BLaER1 (cell line): ENCODE data around the gene DOC2A.

ENCODE experiments used
- H3K27ac ChIP-seq: shearing (Covaris generic); formaldehyde crosslinking; 2 replicates; pipeline ENCODE4 v1.8.1; 2022
- H3K27me3 ChIP-seq: shearing (Covaris generic); formaldehyde crosslinking; 2 replicates; pipeline ENCODE4 v1.8.1; 2022
- H3K36me3 ChIP-seq: shearing (Covaris generic); formaldehyde crosslinking; 2 replicates; pipeline ENCODE4 v1.8.1; 2022
- H3K4me1 ChIP-seq: shearing (Covaris generic); formaldehyde crosslinking; 2 replicates; pipeline ENCODE4 v1.8.1; 2022
- H3K4me2 ChIP-seq: shearing (Covaris generic); formaldehyde crosslinking; 2 replicates; pipeline ENCODE4 v1.8.1; 2022
- H3K4me3 ChIP-seq: shearing (Covaris generic); formaldehyde crosslinking; 2 replicates; pipeline ENCODE4 v1.8.1; 2022
- H3K9ac ChIP-seq: shearing (Covaris generic); formaldehyde crosslinking; 2 replicates; pipeline ENCODE4 v1.8.1; 2022
- H3K9me3 ChIP-seq: shearing (Covaris generic); formaldehyde crosslinking; 2 replicates; pipeline ENCODE4 v1.8.1; 2022
- H4K20me1 ChIP-seq: shearing (Covaris generic); formaldehyde crosslinking; 2 replicates; pipeline ENCODE4 v1.8.1; 2022
- Cebpa-rat ChIP-seq: shearing (Covaris generic); IDR thresholded peaks from 2 replicates; pipeline ENCODE4 v1.8.1; 2022

The DOC2A gene

DNA sequence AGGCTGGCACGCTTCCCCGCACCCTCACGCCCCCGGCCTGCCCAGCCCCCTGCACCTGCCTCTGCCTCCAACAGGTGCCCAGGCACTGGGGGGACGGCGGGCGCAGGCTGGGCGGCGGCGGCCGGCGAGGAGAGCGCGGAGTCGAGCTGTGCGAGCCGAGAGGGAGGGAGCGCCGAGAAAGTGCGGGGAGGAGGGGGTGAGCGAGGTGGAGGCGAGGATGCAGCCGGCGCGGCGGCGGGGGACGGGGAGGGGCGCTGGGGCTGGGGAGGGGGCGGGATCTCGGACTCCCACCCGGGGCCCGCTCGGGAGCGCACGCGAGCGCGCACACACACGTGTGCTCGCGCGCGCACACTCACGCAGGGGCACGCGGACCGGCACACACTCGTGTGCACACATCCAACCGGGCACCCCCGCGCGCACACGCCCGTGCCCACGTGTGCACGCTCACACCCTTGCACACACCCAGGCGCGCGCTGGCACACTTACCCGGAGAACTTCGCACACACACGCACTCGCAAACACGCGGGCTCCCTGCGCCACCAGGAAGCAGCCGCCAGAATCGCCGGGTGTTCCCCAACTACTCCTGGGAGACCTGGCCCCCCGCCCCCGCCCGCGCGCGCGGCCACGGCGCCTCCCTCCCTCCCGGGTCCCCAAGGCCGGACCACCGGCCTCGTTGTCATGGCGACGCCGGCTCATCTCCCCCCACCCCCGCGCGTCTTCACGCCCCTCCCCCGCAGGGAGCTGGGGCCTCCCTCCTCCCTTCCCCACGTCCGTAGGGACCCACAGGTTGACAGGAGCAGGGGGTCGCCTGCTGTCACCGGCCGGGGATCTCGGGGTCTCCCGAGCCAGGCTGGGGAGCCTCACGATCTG lies at the start of gene DOC2A:
TSS of gene DOC2A (minus strand) at position 184 of the 870 bp plus-strand sequence. CDS start 805 bp downstream, outside the sequence.
- Histone ChIP-seq H3K9me3 (no peaks in the 10 kb centered on the region), H3K4me3 (peak within 1 kb of the TSS; percentile 72), H3K27me3 (no peaks in the 10 kb centered on the region), H3K4me2 (peak within 1 kb of the TSS; percentile 99), H4K20me1 (no peaks in the 10 kb centered on the region), H3K9ac (peak within 1 kb of the TSS; percentile 77), H3K4me1 (peaks cover 57% of the 10 kb centered on the region), H3K36me3 (peaks cover 24% of the 10 kb centered on the region), H3K27ac (peak within 1 kb of the TSS; percentile 75)
- TF ChIP-seq Cebpa-rat: no peak

DNA sequence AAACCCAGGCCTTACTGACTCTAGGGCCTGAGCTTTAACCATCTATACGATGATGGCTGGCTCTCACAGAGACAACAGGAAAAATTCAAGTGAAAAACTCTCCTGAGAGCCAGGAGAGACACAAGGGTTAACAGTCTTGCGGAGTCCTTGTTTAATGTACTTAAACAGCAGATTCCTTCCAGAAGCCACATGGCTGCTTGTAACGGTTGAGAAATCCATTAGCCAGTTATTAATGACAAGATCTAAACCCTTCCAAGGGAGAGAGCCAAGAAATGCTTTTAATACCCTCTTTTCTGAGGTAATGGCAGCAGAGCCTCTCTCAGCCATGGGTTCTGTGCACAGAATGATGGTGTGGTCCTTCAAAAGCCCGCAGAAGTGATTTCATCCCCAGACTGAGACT lies 49.5 kb upstream of the DOC2A start:
- no peaks in the 10 kb centered on the region for H3K9me3 ChIP-seq
- no peak overlapping the region for H3K27ac ChIP-seq
- H3K4me1 ChIP-seq: peaks cover 33% of the 10 kb centered on the region
- no peak overlapping the region for H3K4me3 ChIP-seq
- H3K27me3 ChIP-seq: no peaks in the 10 kb centered on the region
- H3K9ac ChIP-seq: no peak overlapping the region
- H3K36me3 ChIP-seq: peaks cover 6% of the 10 kb centered on the region; the same call in 1 of the 2 replicates
- no peaks in the 10 kb centered on the region for H4K20me1 ChIP-seq
- no peak for TF ChIP-seq Cebpa-rat
- H3K4me2 ChIP-seq: peak overlapping the region; percentile 45

- no peak overlapping the region for H3K4me3 ChIP-seq
- H3K36me3 ChIP-seq: peaks cover 5% of the 10 kb centered on the region; the same call in 1 of the 2 replicates
- H3K4me2 ChIP-seq: peak overlapping the region; percentile 11
- no peaks in the 10 kb centered on the region for H4K20me1 ChIP-seq
- peaks cover 35% of the 10 kb centered on the region for H3K4me1 ChIP-seq
- H3K9me3 ChIP-seq: no peaks in the 10 kb centered on the region
- no peak overlapping the region for H3K27ac ChIP-seq
- H3K27me3 ChIP-seq: no peaks in the 10 kb centered on the region
- TF ChIP-seq Cebpa-rat: no peak
- no peak overlapping the region for H3K9ac ChIP-seq
Measured at GRCh38 chr16:30054959-30055553, 44.2 kb upstream of the DOC2A start.

DNA sequence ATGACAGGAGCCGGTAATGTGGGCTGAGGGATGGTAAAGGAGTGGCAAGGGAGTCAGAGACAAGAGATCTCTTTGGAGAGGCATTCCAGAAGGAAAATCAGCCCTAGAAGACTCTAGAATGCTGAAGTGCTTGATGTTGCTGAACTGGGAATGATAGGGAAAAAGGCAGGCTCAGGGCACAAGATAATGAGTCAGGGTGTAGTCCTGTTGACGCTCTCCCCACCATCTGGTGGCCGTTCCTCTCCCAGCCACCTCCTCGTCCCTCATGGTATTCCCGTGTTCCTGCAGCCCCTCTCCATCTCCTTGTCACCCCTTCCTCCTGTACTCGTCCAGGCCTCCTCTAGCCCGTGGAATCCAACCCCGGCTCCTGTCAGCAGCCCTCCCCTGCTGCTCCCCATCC lies 43.6 kb upstream of the DOC2A start:
- H3K27ac ChIP-seq: no peak overlapping the region
- no peaks in the 10 kb centered on the region for H4K20me1 ChIP-seq
- H3K36me3 ChIP-seq: no peaks in the 10 kb centered on the region; the same call in 1 of the 2 replicates
- H3K4me1 ChIP-seq: peaks cover 34% of the 10 kb centered on the region
- H3K4me3 ChIP-seq: no peak overlapping the region
- peak overlapping the region; percentile 11 for H3K4me2 ChIP-seq
- no peak overlapping the region for H3K9ac ChIP-seq
- no peaks in the 10 kb centered on the region for H3K27me3 ChIP-seq
- no peaks in the 10 kb centered on the region for H3K9me3 ChIP-seq
- no peak for TF ChIP-seq Cebpa-rat

GRCh38 chr16:30053376-30054015 lies 42.7 kb upstream of the DOC2A start:
- Histone ChIP-seq H3K4me1 (peaks cover 34% of the 10 kb centered on the region), H3K36me3 (no peaks in the 10 kb centered on the region; the same call in 1 of the 2 replicates), H3K27me3 (no peaks in the 10 kb centered on the region), H3K27ac (peak overlapping the region; percentile 80; the same call in 1 of the 2 replicates), H3K4me3 (peak overlapping the region; percentile 89), H3K9ac (peak overlapping the region; percentile 82), H3K4me2 (peak overlapping the region; percentile 99), H3K9me3 (no peaks in the 10 kb centered on the region), H4K20me1 (no peaks in the 10 kb centered on the region)
- no peak for TF ChIP-seq Cebpa-rat

- H3K4me3 ChIP-seq: peak overlapping the region; percentile 89
- no peak for TF ChIP-seq Cebpa-rat
- peak overlapping the region; percentile 99 for H3K4me2 ChIP-seq
- H3K27me3 ChIP-seq: no peaks in the 10 kb centered on the region
- H3K36me3 ChIP-seq: no peaks in the 10 kb centered on the region; the same call in 1 of the 2 replicates
- H3K9me3 ChIP-seq: no peaks in the 10 kb centered on the region
- H4K20me1 ChIP-seq: no peaks in the 10 kb centered on the region
- peak overlapping the region; percentile 82 for H3K9ac ChIP-seq
- H3K4me1 ChIP-seq: peaks cover 34% of the 10 kb centered on the region
- peak overlapping the region; percentile 80 for H3K27ac ChIP-seq
Measured at GRCh38 chr16:30052671-30053372, 42.0 kb upstream of the DOC2A start.

DNA sequence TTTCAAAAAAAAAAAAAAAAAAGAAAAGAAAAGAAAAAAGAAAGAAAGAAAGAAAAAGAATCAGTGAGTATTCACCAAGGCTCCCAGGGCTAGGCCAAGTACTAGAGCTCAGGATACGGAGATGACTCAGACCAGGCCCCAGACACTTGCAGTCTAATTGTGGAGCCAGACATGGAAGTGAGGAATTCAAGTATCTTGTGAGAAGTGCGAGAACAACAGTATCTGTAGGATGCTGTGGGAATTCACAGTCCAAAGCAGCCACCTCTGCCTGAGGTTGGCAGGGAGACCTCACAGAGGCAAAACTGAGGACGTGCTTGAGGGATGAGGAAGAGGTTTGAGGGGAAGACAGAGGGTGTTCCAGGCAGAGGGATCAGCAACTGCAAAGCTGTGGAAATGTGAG lies 40.7 kb upstream of the DOC2A start:
- Histone ChIP-seq H3K27me3 (no peaks in the 10 kb centered on the region), H3K4me1 (peaks cover 40% of the 10 kb centered on the region), H4K20me1 (no peaks in the 10 kb centered on the region), H3K9me3 (no peaks in the 10 kb centered on the region), H3K4me2 (peak overlapping the region; percentile 99), H3K36me3 (no peaks in the 10 kb centered on the region; the same call in 1 of the 2 replicates), H3K4me3 (0 out of 2 replicates have a peak overlapping the region, but pooled peaks have one; percentile 89), H3K9ac (peak overlapping the region; percentile 82; the same call in 1 of the 2 replicates), H3K27ac (peak overlapping the region; percentile 80; the same call in 1 of the 2 replicates)
- TF ChIP-seq Cebpa-rat: no peak

- peaks cover 35% of the 10 kb centered on the region for H3K4me1 ChIP-seq
- TF ChIP-seq Cebpa-rat: no peak
- no peaks in the 10 kb centered on the region for H4K20me1 ChIP-seq
- H3K4me3 ChIP-seq: no peak overlapping the region
- H3K36me3 ChIP-seq: no peaks in the 10 kb centered on the region
- no peaks in the 10 kb centered on the region for H3K9me3 ChIP-seq
- no peak overlapping the region for H3K4me2 ChIP-seq
- H3K27ac ChIP-seq: no peak overlapping the region
- no peaks in the 10 kb centered on the region for H3K27me3 ChIP-seq
- no peak overlapping the region for H3K9ac ChIP-seq
Measured at GRCh38 chr16:30049871-30050270, 39.0 kb upstream of the DOC2A start.

DNA sequence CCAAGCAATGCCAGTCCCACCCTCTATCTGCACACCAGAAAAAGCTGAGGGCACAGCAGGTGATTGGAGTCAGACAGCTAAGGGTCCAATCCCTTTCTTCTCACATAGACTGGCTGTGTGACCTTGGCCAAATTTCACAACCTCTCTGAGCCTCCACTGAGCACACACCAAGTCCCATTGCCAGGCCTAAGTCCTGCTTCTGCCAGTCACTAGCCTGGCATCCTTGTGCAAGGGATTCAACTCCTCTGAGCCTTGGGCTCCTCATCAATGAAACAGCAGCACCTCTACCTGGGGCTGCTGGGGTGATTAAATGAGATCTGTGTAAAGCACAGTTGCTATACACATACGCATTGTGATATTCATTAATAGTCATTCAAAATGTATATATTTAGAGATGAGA lies 35.8 kb upstream of the DOC2A start:
- Histone ChIP-seq H3K4me3 (no peak overlapping the region), H3K4me2 (no peak overlapping the region), H4K20me1 (no peaks in the 10 kb centered on the region), H3K27ac (no peak overlapping the region), H3K9me3 (no peaks in the 10 kb centered on the region), H3K36me3 (no peaks in the 10 kb centered on the region), H3K4me1 (peaks cover 8% of the 10 kb centered on the region), H3K27me3 (no peaks in the 10 kb centered on the region), H3K9ac (no peak overlapping the region)
- TF ChIP-seq Cebpa-rat: no peak
